Activated CD8-positive, alpha-beta memory T cell treated with anti-CD3 and anti-CD28 coated beads, Interleukin-2, amount 50 U/mL, for 4 hours (primary cell): Measurements from ENCODE around the gene SYT12.
"Not testable (repeated sequence)": the region's sequence is repeated elsewhere in the genome, so short reads cannot be mapped to it uniquely, and the experiment has no call there.

Experiments used
- DNase-seq: peaks from one replicate; pipeline ENCODE4 v3.0.0-alpha.2; 2020

The SYT12 gene

DNA sequence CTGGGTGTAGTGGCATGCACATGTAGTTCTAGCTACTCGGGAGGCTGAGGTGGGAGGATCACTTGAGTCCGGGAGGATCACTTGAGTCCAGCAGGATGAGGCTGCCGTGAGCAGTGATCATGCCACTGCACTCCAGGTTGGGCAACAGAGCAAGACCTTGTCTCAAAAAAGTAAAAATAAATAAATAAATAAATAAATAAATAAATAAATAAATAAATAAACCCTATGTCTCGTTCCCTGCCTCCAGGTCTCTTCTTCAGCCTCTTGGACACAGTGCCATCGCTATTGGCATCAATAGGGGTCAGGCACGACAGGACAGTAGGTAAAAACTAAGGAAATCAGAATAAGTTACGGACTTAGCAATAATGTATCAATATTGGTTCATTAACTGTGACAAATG is 23.4 kb upstream of the SYT12 start:
- no peak for DNase-seq

DNA sequence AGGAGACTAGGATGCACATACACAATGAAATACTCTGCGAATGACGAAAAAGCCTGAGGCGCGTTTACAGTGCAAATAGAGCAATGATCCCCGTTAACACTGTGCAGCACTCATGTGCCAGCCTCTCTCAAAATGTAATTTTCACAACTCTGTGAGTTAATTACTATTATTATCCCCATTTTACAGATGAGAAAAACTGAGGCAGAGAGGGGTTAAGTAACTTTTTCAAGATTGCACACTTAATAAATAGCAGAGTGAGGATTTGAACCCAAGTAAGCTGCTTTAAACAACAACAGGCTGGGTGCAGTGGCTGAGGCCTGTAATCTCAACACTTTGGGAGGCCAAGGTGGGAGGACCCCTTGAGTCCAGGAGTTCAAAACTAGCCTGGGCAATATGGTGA is 21.6 kb upstream of the SYT12 start:
- no peak for DNase-seq

DNA sequence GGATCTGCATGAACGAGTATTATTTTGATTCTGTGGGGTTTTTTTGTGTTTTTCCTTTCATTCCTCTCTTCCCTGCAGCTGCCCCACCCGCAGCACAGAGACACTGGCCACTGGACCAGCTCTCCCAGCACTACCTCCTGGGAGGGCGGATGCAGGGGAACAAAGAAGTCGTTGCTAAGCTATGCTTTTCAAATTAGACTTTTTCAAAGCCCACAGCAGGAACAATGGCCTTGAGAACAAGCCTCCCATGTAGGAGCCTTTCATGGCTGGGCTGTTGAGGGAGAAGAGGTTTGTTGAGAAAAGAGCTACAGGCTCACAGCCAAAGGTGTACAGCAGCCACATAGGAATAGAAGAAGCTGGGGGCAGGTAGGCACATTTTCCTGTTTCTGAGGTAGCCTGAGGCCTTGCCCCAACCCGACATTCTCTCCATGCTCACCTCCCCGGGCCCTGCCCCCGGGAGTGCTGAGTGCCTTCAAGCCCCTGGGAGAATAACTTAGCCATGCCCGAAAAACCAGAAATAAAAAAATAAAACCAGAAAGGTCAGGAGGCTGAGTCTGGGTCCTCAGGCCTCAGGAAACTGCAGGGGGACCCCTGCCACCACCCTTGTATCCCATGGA is 20.5 kb upstream of the SYT12 start:
- DNase-seq: no peak

DNA sequence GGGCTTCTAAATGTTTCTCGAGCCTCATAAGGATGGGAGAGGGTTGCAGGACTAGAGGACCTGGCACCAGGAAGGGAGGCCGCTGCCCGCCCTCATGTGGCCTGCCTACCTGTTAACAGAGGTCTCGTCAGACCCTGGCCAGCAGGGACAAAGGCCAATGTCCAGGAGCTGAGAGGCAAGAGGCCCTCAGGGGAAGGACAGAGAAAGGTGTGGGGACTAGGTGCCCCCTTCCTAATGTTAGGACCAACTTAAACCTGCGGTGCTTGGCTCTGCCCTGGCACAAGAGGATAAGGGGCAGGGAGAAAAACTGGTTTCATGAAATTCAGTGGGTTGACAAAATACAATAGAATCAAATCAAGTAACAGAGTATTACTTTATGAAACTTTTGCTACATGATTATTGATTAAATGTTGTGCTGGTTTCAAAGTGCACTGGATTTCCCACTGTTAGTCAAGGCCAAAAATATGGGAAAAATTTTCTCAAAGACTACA is 20.0 kb upstream of the SYT12 start:
- no peak for DNase-seq

DNA sequence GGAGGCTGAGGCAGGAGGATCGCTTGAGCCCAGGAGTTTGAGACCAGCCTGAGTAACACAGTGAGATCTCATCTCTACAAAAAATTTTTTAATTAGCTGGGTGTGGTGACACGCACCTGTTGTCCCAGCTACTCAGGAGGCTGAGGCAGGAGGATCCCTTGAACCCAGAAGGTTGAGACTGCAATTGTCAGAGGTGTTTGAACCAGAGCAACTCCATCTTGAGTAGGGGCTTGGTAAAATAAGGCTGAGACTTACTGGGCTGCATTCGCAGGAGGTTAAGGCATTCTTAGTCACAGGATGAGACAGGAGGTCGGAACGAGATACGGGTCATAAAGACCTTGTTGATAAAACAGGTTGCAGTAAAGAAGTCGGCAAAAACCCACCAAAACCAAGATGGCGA is 17.7 kb upstream of the SYT12 start:
- not testable (repeated sequence) for DNase-seq

DNA sequence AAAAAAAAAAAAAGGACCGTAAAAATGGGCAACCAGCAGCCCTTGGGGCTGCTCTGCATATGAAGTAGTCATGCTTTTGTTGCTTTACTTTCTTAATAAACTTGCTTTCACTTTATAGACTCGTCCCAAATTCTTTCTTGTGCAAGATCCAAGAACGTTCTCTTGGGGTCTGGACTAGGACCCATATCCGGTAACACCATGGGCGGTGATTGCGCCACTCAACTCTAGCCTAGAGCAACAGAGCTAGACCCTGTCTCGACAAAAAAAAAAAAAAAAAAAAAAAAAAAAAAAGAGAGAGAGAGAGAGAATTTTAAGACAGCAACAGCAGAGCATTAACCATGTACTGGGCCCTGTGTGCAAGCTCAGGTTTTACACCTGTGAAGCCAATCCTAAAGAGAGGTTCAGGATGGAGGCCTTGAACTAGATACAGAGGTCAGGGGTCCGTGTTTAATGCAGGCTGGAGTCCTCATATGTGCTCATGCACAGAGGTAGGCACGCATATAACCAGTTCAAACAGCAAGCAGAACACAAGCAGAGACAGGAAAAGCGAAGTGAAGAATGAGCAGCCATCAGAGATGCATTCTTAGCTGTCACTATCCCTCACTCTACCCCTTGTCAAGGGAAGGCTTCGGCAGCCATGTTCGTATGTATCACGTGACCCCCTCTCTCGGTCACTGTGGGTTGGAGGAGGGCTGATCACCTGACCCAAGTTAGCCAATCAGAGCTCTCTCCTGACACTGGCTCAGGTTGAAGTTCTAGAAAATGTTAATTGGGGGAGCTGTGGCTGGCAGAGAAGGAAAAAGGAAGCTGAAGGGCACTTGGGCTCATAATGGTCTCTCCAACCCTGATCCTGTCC is 16.7 kb upstream of the SYT12 start:
- DNase-seq: no peak

DNA sequence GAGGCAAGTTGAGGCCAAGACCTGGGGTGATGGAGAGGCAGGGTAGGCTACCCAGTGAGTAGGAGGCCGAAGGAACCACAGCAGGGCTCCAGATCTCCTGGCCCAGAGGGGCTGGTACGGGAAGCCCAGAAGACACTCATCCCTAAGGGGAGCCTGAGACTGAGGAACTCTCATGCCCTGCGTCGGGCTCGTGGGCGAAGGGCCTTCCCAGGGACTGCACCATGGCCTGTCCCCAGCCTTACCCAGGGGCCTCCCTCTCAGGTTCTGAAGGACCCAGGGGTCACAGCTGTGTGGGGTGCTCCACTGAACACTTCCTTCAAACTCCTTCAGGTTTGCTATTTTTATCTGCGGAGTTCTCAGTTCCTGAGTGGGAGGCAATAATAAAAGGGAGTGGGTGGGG is 15.8 kb upstream of the SYT12 start:
- no peak for DNase-seq

DNA sequence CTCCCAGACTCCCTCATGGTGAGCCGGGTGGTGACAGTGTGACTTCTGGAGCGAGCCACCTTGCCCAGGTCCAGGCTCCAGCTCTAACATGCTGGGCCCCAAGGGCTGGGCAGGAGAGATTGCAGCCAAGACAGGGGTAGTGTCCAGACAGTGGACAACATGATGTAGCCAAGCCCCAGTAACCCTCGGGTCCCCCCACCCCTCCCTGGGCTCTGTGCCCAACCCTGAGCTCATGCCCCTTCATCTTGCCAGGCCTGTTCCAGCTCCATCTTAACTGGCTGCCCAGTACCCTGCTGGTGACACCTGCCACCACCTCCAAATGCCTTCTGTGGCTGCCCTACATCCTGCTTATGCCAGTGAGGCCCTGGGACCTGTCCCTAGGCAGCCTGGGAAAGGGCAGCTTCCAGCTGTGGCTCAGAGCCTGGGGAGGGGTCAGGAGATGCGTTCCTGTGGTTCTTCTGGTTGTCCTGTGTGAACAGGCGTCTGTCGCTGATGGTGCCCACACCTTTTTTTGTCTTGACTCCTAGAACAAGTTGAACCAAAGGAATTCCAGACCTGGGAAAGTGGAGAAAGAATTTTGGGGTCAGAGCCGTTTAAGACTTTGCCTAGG is 12.5 kb upstream of the SYT12 start:
- no peak for DNase-seq

DNA sequence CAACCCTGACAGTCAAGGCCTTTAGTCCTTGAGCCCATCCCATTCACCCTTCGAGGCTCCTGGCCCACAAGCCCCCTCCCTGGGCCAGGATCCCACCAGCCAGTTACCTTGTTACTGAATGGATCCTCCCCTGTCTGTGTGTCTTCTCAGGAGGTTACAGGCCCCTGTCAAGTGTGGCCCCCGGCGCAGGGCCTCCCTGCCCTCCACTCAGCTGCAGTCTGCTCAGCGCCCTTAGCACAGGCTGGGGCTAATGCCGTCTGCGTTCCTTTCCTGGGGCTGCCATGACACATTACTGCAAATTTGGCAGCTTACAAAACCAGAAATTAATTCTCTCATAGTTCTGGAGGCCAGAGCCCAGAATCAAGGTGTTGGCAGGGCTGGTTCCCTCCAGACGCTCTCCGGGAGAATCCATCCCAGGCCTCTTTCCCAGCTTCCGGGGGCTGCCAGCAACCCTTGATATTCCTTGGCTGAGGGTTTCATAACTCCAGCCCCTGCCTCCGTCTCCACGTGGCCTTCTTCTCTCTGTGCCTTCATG is 9.4 kb upstream of the SYT12 start:
- DNase-seq: no peak

DNA sequence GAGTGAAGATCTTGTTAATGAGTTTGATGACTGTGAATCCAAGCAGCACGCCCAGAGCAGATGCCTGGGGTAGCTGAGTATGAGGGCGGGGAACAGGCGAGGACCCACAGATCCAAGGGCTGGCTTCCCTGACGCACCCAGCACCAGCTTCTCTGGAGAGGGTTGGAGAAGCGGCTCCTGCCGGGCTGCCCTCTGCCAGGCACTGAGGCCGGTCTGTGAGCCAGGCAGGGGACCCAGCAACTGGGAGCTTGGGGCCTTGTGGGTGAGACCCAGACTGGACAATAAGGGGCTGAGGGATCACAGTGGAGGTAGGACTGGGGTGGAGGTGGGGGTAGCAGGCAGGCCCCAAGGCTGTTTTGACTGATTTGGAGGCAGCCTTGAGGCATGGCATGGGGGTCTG is 8.6 kb upstream of the SYT12 start:
- no peak for DNase-seq

DNA sequence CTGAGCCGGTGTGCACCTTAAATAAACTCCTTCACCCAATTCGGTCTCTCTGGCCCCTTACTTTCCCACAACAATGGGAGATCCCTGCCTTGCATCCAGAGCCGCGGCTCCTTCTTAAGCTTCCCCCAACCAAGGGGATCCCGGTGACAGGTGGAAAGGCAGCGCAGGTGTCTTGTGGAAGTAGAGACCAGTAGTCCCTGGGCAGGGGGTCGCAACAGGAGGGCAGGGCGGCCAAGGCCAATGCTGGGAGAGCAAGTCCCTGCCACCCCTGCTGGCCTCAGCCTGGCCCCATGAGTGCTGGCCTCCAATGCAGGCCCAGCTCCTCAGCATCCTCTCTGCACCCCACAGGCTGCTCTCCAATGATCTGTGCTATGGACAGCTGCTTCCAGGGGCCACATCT is 7.9 kb upstream of the SYT12 start:
- DNase-seq: no peak

DNA sequence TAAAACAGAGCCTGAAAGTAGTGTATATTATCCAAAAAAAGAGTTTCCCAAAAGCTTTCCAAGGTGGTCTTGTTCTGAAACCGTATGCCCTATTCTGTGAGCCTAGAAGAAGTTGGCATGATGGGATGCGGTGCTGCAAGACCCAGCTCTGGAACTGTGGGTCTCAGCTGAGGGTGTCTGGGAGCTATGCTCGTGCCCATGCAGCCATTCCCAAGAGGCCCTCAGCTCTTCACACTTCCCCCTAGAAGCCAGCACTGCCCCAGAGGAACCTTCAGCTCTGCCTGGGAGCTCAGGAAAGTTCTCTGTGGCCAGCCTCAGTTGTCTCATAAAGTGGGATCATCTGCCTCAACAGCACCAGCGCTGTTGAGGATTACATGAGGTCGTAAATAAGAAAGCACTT is 6.4 kb upstream of the SYT12 start:
- DNase-seq: no peak

DNA sequence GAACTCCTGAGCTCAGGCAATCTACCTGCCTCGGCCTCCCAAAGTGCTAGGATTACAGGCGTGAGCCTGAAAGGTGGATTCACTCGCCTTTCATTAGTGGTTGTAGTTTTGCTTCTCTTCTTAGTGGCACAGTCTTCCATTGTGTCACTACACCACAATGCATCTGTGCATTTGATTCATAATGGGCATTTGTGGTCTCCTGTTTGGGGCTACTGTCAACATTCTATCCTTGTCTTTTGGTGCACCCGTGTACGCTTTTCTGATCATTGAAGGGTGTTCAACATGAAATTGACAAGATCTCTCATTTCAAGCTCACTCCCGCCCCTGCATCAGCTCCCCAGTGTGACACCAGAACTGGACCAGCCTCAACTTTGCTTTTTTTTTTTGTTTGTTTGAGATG is 2.0 kb upstream of the SYT12 start:
- no peak for DNase-seq

DNA sequence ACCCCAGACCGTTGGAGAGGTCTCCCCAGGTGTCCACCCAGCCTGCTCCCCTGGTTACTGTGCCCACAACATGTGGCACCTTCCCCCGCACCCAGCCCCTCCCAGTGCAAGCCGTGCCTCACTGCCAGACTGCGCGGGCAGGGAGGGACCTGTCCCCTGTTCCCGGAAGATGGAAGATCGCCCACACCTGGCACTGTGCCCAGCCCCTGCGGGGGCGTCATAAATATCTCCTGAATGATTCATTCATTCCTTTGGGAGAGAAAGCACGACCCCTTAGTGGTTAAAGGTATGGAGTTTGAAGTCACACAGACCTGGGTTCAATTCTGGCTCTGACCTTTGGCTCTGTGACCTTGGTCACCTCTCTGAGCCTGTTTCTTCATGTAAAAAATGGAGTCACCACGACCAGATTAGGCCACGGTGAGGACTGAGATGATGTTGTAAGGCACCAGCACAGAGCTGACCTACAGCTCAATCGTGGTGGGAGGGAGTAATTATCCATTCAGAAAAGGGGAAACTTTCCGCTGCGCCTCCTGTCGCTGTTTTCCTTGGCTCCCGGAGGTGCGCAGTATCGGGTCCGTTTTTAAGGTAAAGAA is 497 bp upstream of the SYT12 start:
- DNase-seq: no peak

DNA sequence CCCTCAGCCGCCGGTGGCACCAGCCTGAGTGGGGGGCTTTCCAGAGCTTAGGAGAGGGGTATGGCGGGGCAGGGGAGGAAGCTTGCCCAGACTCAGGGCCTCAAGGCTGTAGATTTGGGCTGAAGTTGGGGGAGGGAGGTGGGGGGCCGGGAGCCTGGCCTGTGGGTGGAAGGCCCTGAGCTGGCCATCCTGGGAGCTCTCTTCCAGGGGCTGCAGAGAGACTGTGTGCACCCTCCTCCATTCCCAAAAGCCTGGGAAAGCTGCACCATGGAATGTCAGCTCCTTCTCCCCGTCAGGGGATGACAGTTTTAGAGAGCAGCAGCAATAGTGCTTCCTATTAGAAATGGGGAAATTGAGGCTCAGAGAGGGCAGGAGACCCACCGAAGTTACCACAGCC is 1.0 kb downstream of the SYT12 start:
- no peak for DNase-seq

DNA sequence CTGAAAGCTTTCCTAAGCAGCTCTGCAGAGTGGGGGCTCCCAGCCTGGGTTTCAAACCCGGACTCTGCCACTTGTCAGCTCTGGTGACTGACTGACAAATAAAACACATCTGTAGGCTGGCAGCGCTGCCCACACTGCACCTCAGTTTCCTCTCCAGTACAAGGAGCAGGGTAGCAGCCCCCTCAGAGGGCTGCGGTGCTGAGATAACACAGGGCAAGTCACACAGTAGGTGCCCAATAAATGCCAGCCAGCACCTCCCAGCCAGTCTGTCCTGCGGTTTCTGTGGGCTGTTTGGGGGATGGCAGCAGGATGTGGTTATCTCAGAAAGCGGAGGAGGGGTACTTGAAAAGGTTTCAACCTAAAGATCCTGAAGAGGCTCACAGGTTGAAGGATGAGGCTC is 1.5 kb downstream of the SYT12 start:
- DNase-seq: peak; percentile 58

DNA sequence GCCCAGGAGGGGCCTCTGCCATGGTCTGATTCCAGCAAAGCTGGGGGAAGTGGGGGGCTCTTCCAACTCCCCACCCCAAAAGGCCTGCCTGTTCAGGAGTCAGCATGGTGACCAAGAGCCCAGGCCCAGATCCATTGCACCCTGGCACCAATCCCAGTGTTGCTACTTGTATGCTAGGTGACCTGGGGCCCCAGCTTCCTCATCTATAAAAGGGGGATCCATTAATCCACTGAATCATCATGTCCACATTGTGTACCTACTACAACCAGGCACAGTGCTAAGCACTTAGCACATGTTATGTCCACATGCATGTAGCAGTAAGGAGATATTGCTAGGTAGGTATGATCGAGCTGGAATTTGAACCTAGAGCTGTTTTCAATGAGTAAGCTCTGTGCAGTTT is 2.0 kb downstream of the SYT12 start:
- DNase-seq: no peak

DNA sequence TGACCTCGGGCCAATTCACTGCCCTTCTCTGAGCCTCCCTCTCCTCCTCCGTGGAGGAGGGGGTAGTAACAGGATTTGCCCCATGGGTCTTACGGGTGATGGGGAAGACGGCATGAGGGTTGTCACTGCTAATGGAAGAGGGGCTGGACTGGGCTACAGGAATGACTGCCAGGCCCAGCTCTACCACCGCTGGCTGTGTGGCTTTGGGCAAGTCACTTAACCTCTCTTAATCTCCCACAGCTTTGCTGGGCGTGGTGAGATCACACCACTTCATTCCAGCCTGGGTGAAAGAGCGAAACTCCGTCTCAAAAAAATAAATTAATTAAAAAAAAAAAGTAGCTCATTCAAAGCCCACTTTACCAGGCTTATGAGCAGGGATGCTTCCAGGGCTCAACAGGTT is 2.8 kb downstream of the SYT12 start:
- no peak for DNase-seq

DNA sequence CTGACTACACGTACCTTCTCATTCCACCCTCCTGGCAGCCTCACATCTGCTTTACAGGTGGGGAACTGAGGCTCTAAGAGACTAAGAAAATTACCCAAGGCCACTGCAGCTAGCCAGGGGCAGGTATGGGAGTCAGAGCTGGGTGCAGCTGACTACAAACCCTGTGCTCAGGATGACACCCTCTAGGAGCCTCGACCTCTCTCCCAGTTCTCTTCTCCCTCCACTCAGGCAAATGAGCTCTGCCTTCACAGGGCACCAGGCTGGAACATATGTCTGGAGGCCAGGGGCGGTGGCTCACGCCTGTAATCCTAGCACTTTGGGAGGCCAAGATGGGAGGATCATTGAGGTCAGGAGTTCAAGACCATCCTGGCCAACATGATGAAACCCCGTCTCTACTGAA is 4.0 kb downstream of the SYT12 start:
- DNase-seq: no peak

DNA sequence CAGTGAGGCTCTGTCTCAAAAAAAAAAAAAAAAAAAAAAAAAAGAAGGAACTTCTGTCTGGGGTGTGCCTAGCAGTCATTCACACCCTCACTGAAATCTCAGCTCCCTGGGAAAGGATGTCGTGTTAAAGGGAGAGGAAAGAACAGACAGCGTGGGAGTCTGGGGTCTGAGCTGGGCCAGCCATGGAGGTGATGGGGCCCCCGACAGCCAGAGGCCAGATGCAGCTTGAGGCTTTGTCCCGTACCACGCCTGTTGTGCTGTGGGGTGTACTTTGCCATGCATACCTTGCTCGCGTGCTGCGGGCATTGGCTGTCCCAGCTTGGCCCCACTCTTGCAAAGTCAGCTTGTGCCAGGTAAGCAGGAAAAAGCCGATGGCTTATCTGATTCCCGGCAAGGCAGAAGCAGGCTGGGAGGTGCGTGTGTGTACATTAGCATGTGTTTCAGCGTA is 4.6 kb downstream of the SYT12 start:
- DNase-seq: no peak

DNA sequence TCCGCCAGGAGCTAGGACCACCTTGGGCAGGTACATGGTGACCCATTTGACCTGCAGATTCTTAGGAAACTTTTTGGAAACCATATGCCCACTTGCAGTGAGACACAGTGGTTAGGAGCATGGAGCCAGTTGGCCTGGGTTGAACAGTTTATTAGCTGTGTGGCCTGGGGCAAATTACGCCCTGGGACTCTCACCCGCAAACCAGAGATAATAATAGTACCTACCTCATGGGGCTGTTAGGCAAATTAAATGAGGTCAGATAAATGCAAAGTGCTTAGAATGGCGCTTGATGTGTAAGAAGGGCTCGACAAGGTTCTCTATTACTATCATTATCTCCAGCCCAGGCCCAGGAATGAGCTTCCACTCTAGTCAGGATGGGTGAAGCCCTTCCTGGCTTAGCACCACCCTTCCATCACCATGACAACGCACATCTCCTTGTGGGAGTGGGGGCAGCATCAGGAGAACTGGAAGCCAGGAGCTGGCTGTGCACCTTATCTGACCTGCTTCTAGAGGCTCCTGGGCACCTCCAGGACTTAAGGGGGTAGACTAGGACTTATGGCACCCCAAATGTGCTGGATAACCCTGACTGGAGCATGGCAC is 5.1 kb downstream of the SYT12 start:
- DNase-seq: no peak

DNA sequence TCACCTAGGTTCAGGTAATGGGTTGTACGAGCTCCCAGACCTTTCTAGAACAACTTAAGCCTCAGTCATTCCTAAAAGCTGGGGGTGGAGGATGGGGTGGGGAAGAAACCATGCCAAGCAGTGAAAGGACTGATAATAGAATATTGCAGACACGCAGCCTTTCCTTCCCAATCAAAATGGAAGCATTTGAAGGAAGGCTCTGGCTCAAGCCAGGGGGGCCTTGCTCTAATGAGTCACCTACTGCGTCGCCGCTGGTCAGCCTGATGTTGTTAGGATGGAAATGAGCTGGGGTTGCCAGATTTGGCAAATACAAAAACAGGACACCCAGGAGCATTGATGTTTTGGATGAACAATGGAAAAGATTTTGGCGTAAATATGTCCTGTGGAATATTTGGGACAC is 6.2 kb downstream of the SYT12 start:
- no peak for DNase-seq

DNA sequence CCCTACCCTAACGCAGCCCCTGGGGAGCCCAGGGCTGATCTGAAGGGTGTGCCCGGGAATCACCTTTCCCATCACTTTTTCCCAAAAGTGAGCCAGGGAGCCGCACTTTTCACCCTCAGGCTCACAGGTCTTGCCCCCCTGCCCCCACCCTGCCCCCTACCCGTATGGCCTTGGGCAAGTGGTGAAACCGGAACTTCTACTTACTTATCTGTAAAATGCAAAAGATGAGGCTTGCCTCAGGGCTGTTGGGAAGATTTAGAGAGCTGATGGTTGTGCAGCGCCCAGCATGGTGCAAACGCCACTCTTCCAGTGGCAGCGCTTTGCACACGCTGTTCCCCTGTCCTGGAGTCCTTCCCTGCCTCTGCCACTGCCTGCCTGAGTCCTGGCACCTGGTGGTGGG is 8.0 kb downstream of the SYT12 start:
- no peak for DNase-seq
